Measurements from ENCODE around the gene TNFRSF4.

- TF ChIP-seq NFIC (IDR thresholded peaks at IDR 0.05) (no peak), CBX3 (IDR thresholded peaks at IDR 0.05; ENCODE audit: borderline replicate concordance in 1 of 2, low read length in 2 of 2) (no peak), CTCF (IDR thresholded peaks at IDR 0.05 in 2 of 3, conservative IDR thresholded peaks at IDR 0.05 in 1 of 3; ENCODE audit: insufficient read depth in 2 of 3, low read depth in 1 of 3, low read length in 3 of 3) (no peak), ZNF280A (IDR thresholded peaks at IDR 0.05; ENCODE audit: low read depth, partially characterized antibody) (no peak)
Observed at GRCh38 chr1:1240348-1240732, 26.4 kb upstream of the TNFRSF4 start.

Data from K562 (cell line).